Measurements from ENCODE around the gene ATAD3C.

GRCh38 chr1:1471389-1472052 is 22.0 kb downstream of the ATAD3C start, which contains the start of gene ATAD3B:
- TF ChIP-seq CTCF (IDR thresholded peaks at IDR 0.05), result no peak
- no peak for TF ChIP-seq ZFX (IDR thresholded peaks at IDR 0.05; ENCODE audit: borderline replicate concordance)

All from 22Rv1 (cell line).